Panc1 (cell line): ENCODE measurements around the gene AFDN. TPM values are rescaled to one million over a fixed set of nuclear protein-coding genes. Genes with fewer than 3 reads are reported as not detected.

Source experiments
- ATAC-seq: fragments of 200-7000 bp; cut with Tn5 transposase; 2 replicates; pipeline ENCODE4 v1.9.1; 2020; ENCODE audit warnings: mild to moderate bottlenecking, moderate library complexity
- BruUV-seq: library from RNA; stranded (reverse); fragments of 400-500 nt; replicated peaks from 2 replicates; lab custom pipeline; 2021; lab: Mats Ljungman, UMichigan
- CTCF ChIA-PET: fragments of 300-600 bp; sonication (Branson Sonifier 250); formaldehyde crosslinking; loops from one replicate; lab custom pipeline; 2022; ENCODE audit warnings: antibody characterized with exemption; lab: Charles Lee
- POLR2A ChIA-PET: fragments of 300-600 bp; sonication (Branson Sonifier 250); formaldehyde crosslinking; loops from one replicate; lab custom pipeline; 2022; ENCODE audit warnings: antibody characterized with exemption; lab: Charles Lee
- DNase-seq: peaks from one replicate; pipeline ENCODE4 v3.0.0-alpha.2; 2010; ENCODE audit warnings: low read depth, low spot score
- H3K27ac ChIP-seq: 2 replicates; pipeline ENCODE4 v1.5.1; 2011; ENCODE audit warnings: mild to moderate bottlenecking, low read length, inconsistent platforms
- H3K27me3 ChIP-seq: fragments of 200-500 bp; sonication (Bioruptor generic); 2 replicates; pipeline ENCODE4 v1.6.0; 2014; ENCODE audit warnings: low read length, inconsistent platforms; ENCODE audit not compliant: control insufficient read depth, insufficient read depth
- H3K36me3 ChIP-seq: fragments of 200-500 bp; sonication (Bioruptor generic); 2 replicates; pipeline ENCODE4 v1.5.1; 2014; ENCODE audit warnings: inconsistent platforms, mild to moderate bottlenecking, low read length, moderate library complexity; ENCODE audit not compliant: control insufficient read depth, insufficient read depth
- H3K4me1 ChIP-seq: 2 replicates; pipeline ENCODE4 v1.5.1; 2011; ENCODE audit warnings: inconsistent platforms, mild to moderate bottlenecking, low read length, moderate library complexity; ENCODE audit not compliant: control insufficient read depth, insufficient read depth
- H3K4me3 ChIP-seq, 2 experiments: 2 replicates each; pipeline ENCODE4 v1.5.1; 2011 to 2012; ENCODE audit warnings: low read depth in 2 of 2, low read length in 2 of 2, mild to moderate bottlenecking in 2 of 2, inconsistent platforms in 1 of 2, moderate library complexity in 1 of 2
- H3K9me3 ChIP-seq: fragments of 200-500 bp; sonication (Bioruptor generic); 2 replicates; pipeline ENCODE4 v1.5.1; 2014; ENCODE audit warnings: low read depth, mild to moderate bottlenecking, inconsistent platforms, low read length, moderate library complexity; ENCODE audit not compliant: control insufficient read depth, insufficient read depth
- CTCF ChIP-seq: fragments of 450-650 bp; IDR thresholded peaks from 2 replicates; pipeline ENCODE4 v1.5.1; 2017; ENCODE audit warnings: mild to moderate bottlenecking
- POLR2AphosphoS5 ChIP-seq: IDR thresholded peaks from 2 replicates; pipeline ENCODE4 v1.6.1; 2012; ENCODE audit warnings: mild to moderate bottlenecking, low read depth, low read length, moderate library complexity
- SIN3A ChIP-seq: IDR thresholded peaks from 2 replicates; pipeline ENCODE4 v1.6.1; 2012; ENCODE audit warnings: low read depth, mild to moderate bottlenecking, low read length, moderate library complexity, borderline replicate concordance; ENCODE audit not compliant: insufficient read depth
- TCF7L2 ChIP-seq: IDR thresholded peaks from 2 replicates; pipeline ENCODE4 v1.6.1; 2011; ENCODE audit warnings: mild to moderate bottlenecking, low read depth, low read length, inconsistent platforms
- in situ Hi-C: cut with HindIII; loops from 2 replicates; pipeline ENCODE4 v1.10.0; 2016; ENCODE audit warnings: low sequenced_read_pairs, low pct_unique_long_range_greater_than_20kb
- intact Hi-C: fragments of 100-400 bp; cut with micrococcal nuclease; formaldehyde crosslinking; loops from one replicate; pipeline ENCODE4 v1.10.0; 2022; ENCODE audit not compliant: unreplicated experiment
- total RNA-seq: library from RNA; stranded (reverse); gene quantifications from one replicate; pipeline ENCODE4 v1.2.1, GENCODE V29; 2021; ENCODE audit not compliant: unreplicated experiment
- TF ChIP-seq, protein P1 (sequence below), 2 experiments: IDR thresholded peaks; 2 replicates each; pipeline ENCODE4 v1.6.1; 2011 to 2012; ENCODE audit warnings: low read depth in 2 of 2, control low read depth in 1 of 2, low read length in 1 of 2, mild to moderate bottlenecking in 1 of 2, moderate library complexity in 1 of 2; ENCODE audit not compliant: insufficient read depth in 1 of 2

AFDN gene
- total RNA-seq, 1 experiment from 2014 or later = 143 TPM

- no TSS peak for BruUV-seq
- H3K27me3 ChIP-seq = no peaks in the 10 kb centered on the region
- no peak for ATAC-seq
- no peaks in the 10 kb centered on the region for H3K9me3 ChIP-seq
- H3K4me1 ChIP-seq = no peaks in the 10 kb centered on the region
- intact Hi-C loops = loop anchor here (5.0 kb wide), 2 partner anchors 213 to 228 kb away; no protein-coding TSS in a partner anchor
- ChIA-PET CTCF (no interaction called here), POLR2A (no interaction called here)
- peaks cover 10% of the 10 kb centered on the region for H3K36me3 ChIP-seq
- no peak overlapping the region for H3K27ac ChIP-seq
- DNase-seq = no peak
- H3K4me3 ChIP-seq = no peak overlapping the region
- no peak for TF ChIP-seq POLR2AphosphoS5
- no peak for TF ChIP-seq TCF7L2
- TF ChIP-seq, protein P1, sequence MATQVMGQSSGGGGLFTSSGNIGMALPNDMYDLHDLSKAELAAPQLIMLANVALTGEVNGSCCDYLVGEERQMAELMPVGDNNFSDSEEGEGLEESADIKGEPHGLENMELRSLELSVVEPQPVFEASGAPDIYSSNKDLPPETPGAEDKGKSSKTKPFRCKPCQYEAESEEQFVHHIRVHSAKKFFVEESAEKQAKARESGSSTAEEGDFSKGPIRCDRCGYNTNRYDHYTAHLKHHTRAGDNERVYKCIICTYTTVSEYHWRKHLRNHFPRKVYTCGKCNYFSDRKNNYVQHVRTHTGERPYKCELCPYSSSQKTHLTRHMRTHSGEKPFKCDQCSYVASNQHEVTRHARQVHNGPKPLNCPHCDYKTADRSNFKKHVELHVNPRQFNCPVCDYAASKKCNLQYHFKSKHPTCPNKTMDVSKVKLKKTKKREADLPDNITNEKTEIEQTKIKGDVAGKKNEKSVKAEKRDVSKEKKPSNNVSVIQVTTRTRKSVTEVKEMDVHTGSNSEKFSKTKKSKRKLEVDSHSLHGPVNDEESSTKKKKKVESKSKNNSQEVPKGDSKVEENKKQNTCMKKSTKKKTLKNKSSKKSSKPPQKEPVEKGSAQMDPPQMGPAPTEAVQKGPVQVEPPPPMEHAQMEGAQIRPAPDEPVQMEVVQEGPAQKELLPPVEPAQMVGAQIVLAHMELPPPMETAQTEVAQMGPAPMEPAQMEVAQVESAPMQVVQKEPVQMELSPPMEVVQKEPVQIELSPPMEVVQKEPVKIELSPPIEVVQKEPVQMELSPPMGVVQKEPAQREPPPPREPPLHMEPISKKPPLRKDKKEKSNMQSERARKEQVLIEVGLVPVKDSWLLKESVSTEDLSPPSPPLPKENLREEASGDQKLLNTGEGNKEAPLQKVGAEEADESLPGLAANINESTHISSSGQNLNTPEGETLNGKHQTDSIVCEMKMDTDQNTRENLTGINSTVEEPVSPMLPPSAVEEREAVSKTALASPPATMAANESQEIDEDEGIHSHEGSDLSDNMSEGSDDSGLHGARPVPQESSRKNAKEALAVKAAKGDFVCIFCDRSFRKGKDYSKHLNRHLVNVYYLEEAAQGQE (IDR thresholded peaks at IDR 0.05; ENCODE audit: insufficient read depth in 1 of 2, low read depth in 2 of 2, low read length in 1 of 2) = no peak
- TF ChIP-seq SIN3A = no peak
- TF ChIP-seq CTCF = no peak
- in situ Hi-C loops = no loop called here
Observed at GRCh38 chr6:167904791-167905190, 78.1 kb downstream of the AFDN start.

- CTCF ChIA-PET = interaction anchor here (0.8 to 2.2 kb wide), 2 partner anchors 211 to 226 kb away, joined by 3 to 5 read pairs; no protein-coding TSS in a partner anchor
- intact Hi-C loops (loop anchor here (5.0 kb wide), 2 partner anchors 210 to 225 kb away; no protein-coding TSS in a partner anchor), in situ Hi-C loops (no loop called here)
- POLR2A ChIA-PET = no interaction called here
- no peak for DNase-seq
- Histone ChIP-seq H3K36me3 (peaks cover 15% of the 10 kb centered on the region), H3K4me1 (no peaks in the 10 kb centered on the region), H3K9me3 (no peaks in the 10 kb centered on the region), H3K27me3 (no peaks in the 10 kb centered on the region), H3K27ac (no peak overlapping the region), H3K4me3 (no peak overlapping the region)
- ATAC-seq = 0 out of 2 replicates have a peak, but pooled peaks have one; percentile 56
- BruUV-seq = no TSS peak
- TF ChIP-seq, protein P1 (IDR thresholded peaks at IDR 0.05; ENCODE audit: insufficient read depth in 1 of 2, low read depth in 2 of 2, low read length in 1 of 2) = peak; percentile 61 to 68; a peak in 3 of 4 replicates
- no peak for TF ChIP-seq SIN3A
Observed at GRCh38 chr6:167906899-167907298, 80.2 kb downstream of the AFDN start.
